Right lobe of liver (tissue), 4 donors: Measurements from ENCODE around the gene RBM10.

Source experiments
- CTCF ChIP-seq, 4 donors: fragments of 200-600 bp in 3 of 4; fragments of 450-650 bp in 1 of 4; IDR thresholded peaks; one replicate each; pipeline versions ENCODE4 v1.5.1 to v1.8.0; 2016 to 2022; ENCODE audit warnings: antibody characterized with exemption in 4 of 4, mild to moderate bottlenecking in 2 of 4
- POLR2A ChIP-seq: fragments of 450-650 bp; IDR thresholded peaks from one replicate; pipeline ENCODE4 v1.6.1; 2017; ENCODE audit warnings: antibody characterized with exemption, mild to moderate bottlenecking
- donor health status: DM: no; HTN: no; CAD: no.
- donor health status: DM: no; HTN: no; CAD: no.
- donor health status: DM: no; HTN: yes; CAD: no.

- TF ChIP-seq CTCF (IDR thresholded peaks at IDR 0.05) (no peak), POLR2A (no peak)
Observed at GRCh38 chrX:47097018-47097417, 48.0 kb upstream of the RBM10 start.
